HG02981 (cell line): ENCODE data around the gene TSEN34.

ENCODE experiments used
- ATAC-seq: cut with Tn5 transposase; IDR thresholded peaks from one replicate; pipeline ENCODE4 v1.9.1; 2021; ENCODE audit warnings: mild to moderate bottlenecking, moderate library complexity; ENCODE audit not compliant: unreplicated experiment

Gene TSEN34

DNA sequence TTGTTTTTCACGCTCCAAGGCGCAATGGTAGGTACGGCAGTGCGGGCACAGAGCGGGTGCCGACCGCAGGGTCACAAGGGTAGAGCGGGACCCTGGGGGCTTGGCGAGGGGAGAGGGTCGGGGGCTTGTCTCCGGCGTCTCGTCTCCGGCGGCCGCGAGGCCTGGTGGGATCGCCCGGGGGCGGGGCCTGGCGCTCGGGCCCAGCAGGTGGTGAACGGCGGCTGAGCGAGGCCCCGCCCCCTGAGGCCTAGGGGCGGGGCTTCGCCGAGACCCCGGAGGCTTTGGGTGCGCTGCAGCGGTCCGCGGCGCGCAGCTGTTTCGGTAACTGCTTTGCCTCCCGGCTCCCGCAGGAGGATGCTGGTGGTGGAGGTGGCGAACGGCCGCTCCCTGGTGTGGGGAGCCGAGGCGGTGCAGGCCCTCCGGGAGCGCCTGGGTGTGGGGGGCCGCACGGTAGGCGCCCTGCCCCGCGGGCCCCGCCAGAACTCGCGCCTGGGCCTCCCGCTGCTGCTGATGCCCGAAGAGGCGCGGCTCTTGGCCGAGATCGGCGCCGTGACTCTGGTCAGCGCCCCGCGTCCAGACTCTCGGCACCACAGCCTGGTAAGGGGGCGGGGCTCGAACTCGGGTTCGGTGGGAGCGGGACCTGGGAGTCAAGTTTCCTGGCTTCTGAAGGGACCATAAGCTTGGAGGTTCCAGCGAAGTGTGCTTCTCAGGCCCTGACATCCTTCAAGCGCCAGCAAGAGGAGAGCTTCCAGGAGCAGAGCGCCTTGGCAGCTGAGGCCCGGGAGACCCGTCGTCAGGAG lies at the start of gene TSEN34:
TSS of gene TSEN34 (plus strand) at position 298 of the 800 bp plus-strand sequence. CDS start at position 355, 57 bp downstream.
- peak; percentile 20 for ATAC-seq

DNA sequence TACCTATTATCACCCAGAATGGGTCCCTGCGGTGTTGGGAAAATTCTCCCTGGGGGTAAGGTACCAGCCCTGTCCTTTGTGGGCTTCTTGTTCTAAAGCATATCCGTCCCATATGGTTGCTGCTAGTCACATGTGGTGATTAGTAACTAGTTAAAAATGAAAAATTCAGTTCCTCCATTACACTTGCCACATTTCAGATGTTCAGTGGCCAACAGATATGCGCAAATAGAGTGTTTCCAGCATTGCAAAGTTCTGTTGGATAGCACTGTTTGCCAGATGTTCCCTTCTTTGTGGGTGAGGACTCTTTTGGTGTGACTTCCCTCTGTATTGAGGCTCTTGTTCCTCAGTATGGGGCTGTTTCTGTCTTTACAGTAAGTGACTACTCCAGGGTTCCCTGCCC lies 49.8 kb upstream of the TSEN34 start:
- ATAC-seq = no peak

DNA sequence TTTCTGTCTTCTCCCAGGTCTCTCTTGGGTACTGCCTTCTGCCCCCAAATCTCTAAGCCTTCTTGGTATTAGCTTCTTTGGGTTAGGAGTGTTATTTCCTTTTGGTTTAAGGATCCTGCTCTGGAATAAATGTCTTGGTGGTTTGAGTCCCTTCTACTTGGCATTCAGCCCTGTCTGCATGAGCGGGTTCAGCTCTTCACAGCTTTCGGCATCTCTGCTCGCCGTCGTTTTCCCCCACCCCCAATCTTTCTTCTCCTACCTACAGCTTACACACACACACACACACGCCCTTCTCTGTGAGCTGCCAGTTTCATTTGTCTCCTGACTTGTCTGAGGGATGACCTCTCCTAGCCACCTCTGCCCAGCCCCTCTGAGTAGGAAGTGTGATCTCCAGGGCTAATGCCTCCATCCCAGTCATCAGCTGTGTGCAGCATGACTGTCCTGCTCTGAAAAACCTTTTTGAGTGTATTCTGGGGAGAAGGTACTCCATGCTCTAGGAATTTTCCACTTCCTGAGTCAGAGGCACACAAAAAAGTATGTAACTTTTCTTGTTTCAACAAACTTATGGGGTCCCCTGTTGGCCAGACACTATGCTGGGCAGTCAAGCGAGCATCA lies 48.8 kb upstream of the TSEN34 start:
- no peak for ATAC-seq

DNA sequence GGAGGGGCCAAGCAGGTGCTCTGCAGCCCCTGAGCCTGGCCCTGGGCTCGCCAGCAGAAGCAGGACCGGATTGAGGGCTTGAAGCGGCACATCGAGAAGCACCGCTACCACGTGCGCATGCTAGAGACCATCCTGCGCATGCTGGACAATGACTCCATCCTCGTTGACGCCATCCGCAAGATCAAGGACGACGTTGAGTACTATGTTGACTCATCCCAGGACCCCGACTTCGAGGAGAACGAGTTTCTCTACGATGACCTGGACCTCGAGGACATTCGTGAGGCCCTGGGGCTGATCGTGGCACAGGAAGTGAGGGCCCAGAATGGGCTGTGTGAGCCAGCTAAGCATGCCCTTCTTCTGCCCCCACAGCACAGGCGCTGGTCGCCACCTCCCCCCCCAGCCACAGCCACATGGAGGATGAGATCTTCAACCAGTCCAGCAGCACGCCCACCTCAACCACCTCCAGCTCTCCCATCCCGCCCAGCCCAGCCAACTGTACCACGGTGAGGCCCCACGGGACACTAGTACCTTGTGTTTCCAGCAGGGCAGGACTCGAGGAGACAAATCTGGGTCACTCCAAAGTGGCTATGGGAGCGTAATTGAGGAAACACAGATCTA lies 45.5 kb upstream of the TSEN34 start:
- ATAC-seq = no peak

DNA sequence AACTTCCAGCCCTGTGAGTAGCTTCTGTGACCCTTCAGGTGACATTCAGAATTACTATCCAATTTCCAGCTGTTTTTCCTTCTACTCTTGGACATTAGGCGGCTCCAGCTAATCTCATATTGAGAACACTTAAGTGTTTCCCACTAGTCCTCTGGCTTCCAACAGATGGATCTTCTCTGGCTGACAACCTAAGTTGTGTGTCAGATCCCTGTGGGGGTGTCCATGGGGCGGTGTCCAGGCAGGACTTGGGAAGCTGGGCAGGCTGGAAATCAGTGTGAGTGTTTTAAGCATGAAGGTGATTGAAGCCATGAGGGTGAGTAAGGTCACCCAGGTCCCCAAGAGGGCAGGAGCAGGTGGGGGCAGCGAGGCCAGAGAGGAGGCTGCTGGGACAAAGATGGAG lies 43.4 kb upstream of the TSEN34 start:
- no peak for ATAC-seq

DNA sequence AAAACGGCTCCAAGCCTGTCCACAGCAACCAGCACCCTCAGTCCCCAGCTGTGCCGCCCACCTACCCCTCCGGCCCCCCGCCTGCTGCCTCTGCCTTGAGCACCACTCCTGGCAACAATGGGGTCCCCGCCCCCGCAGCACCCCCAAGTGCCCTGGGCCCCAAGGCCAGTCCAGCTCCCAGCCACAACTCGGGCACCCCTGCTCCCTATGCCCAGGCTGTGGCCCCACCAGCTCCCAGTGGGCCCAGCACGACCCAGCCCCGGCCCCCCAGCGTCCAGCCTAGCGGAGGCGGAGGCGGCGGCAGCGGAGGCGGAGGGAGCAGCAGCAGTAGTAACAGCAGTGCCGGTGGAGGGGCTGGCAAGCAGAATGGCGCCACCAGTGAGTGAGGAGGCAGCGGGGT lies 43.0 kb upstream of the TSEN34 start:
- ATAC-seq = no peak

DNA sequence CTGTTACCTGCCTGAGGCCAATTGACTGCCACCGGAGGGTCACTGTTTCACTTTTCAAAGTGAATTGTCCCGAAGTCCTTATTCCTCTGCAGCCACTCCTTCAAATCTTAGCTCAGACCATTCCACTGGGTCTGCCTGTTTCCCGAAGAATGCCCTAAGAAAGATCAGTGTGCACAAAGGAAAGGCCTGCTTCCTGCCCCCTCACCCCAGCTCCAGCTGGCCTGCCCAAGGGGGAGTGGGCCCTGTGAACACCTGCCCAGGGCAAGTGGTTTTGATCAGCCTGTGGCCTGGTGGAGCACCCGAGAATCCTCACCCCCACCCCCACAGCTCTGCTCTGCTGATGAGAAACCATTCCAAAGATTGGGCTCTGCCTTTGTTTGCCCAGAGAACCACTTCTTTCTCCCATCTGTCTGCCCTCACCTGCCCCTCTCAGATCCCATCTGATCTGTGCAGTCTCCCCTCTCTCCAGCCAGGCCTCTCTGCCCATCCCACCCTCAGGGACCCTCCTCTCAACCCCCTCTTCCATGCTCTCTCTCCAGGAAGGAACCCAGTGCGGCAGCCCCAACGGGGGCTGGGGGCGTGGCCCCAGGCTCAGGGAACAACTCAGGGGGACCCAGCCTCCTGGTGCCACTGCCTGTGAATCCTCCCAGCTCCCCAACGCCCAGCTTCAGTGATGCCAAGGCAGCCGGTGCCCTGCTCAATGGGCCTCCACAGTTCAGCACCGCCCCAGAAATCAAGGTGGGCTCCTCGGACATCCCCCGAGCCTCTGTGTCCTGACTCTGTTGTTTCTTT lies 41.9 kb upstream of the TSEN34 start:
- ATAC-seq = no peak

DNA sequence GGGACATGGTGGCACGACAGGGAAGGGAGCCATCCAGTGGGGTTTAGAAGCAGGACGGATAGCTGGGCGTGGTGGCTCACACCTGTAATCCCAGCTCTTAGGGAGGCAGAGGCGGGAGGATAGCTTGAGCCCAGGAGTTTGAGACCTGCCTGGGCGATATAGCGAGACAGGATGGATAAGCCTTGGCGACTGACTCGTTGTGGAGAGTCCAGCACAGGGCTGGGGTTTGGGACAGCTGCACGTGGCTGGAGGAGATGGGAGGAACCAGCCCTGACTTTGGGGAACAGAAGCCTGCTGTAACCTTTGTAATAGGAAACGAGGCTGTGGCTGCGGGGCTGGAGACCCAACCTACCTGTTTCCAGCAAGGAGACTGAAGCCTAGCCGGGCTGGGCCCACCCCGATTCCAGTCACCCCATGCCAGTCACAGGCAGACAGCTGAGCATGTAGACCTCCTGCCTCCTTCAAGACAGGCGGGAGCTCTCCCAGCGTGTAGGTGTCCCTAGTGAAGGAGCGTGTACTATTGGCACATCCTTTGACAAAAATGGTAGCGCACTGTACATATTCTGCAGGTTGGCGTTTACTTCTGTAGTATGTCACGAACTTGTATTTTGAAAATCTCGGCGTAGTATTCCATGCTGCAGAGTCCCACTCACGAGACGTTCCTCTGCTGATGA lies 39.6 kb upstream of the TSEN34 start:
- no peak for ATAC-seq

DNA sequence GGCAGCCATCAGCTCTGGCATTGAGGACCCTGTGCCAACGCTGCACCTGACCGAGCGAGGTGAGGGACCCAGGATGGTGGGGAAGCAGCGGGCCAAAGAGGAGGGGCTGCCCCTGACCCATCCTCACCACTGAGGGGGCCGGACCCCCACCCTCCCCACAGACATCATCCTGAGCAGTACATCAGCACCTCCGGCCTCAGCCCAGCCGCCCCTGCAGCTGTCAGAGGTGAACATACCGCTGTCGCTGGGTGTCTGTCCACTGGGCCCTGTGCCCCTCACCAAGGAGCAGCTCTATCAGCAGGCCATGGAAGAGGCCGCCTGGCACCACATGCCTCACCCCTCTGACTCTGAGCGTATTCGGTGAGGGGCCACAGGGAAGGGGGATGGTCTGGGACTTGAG lies 38.8 kb upstream of the TSEN34 start:
- no peak for ATAC-seq

DNA sequence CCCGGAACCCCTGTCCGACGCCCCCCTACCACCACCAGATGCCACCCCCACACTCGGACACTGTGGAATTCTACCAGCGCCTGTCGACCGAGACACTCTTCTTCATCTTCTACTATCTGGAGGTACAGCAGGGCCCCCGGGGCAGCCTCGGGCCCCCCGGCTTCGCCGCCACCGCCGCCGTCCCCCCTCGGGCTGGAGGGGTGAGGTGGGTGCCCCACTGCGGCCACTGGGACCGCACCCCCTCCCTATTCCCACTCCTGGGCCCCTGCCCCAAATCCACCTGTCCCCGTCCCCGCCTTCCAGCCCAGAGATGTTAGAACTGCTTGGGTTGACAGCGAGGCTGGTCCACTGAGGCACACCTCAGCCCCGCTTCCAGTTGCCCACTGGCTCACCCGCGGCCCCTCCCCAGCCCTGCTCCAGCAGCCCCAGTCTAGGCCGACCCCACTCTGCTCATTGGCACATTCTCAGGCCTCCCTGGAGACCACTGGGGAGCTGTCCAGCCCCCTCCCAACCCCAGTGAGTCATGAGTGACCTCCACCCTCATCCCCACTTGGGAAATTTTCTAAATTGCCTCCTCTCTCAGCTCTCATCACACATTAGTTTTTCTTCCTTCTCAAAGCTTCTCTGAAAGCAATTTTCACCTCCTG lies 38.1 kb upstream of the TSEN34 start:
- ATAC-seq = no peak

DNA sequence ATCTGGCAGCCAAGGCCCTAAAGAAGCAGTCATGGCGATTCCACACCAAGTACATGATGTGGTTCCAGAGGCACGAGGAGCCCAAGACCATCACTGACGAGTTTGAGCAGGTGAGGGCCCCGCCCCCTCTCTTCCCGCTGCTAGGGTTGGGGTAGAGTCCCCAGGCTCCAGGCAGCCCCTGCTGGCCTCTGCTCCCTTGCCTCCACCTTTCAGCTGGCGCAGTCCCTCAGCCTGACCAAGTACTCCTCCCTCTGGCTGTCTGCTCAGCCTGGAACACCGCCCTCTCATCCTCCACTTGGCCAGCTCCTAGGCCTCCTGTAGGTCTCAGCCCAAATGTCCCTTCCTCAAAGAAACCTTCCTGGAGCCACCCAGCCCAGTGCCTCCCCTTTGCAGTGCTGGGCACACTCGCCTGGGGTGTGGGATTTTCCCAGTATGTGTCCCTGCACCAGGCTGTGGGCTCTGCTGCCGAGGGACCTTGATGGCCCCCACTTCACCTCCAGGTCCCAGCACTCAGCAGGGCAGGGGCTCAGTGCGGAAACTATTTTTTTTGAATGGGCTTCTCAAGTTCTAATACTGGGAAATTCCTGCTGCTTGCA lies 37.3 kb upstream of the TSEN34 start:
- no peak for ATAC-seq

DNA sequence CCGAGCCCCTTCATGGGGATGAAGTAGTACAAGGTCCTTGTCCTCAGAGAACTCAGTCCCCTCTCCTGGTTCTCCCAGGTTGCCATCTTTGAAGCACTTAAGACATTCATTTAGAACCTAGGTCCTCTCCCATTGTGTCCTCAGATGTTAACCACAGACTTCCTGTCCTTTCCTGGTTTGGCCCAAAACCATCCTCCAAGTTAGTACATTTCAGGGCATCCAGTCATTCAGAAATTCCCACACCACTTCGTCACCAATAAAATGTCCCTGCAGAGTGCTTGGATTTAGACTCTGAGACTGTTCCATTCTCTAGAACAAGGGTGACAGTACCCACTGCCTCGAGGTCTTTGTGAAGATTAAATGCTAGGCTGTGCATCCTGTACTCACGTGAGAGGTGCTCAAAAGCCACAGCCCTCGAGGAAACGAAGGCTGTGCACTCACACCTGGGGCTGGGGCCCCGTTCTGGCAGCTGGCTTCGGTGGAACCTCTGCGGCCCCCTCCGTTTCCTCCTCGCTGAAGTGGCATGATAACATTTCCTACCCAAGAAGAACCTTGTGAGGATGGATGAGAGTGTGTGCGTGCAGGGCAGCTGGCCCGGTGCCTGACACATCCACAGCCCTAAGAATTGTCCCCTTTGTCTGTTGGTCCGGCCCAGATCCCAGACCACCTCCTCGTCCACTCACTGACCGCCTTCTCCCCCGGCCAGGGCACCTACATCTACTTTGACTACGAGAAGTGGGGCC lies 36.3 kb upstream of the TSEN34 start:
- ATAC-seq = no peak

DNA sequence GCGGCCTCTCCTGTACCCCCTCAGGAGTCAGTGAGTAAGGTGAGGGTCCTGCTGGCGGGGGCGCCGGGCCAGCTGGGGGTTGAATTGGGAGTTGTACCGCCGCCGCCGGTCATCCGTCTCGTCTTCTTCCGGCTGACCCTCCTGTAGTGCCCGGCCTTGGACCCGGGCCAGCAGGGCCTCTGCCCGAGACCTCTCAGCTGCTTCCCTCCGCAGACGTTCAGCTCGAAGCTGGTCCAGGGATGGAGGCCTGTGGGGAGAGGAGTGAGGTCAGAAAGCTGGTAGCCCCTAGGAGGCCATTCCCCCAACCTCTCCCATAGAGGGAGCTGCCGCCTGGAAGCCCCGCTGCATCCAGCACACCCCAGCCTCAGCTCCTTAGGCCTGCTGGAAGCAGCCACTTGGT lies 35.4 kb upstream of the TSEN34 start:
- ATAC-seq = no peak

DNA sequence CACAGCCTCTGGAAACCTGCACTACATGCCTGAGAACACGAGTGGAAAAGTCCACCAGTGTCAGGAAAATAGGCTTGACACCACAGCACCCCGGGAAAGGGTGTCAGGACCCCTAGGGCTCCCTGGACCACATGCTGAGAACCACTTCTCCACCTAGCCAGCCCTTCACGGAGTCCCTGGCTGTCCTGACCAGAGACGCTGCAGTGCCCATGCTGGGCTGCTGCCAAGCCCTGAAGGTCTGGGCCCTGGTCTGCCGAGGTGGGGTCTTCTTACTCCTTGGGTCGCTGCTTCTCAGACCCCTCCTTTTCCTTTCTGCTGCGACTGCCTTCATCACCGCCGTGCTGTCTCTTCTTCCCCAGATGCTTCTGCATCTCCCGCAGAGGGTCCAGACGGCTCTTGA lies 34.6 kb upstream of the TSEN34 start:
- no peak for ATAC-seq

DNA sequence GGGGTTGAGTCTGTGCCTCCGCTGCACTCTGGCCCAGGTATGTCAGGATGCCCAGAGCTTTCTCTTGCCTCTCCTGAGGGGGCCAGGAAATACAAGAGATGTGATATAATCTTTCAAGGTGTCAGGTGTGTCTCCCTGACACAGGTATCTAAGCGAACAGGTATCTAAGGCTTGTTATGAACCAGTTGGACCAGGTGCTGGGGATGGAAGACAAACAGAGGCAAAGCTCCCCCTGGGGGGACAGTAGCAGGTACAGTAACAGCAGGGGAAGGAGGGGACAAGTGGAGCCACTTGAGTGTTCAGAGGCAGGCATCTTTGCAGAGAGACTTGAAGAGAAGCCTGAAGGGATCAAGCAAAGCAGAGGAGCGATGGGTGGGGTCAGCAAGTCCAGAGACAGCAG lies 34.2 kb upstream of the TSEN34 start:
- ATAC-seq = no peak

DNA sequence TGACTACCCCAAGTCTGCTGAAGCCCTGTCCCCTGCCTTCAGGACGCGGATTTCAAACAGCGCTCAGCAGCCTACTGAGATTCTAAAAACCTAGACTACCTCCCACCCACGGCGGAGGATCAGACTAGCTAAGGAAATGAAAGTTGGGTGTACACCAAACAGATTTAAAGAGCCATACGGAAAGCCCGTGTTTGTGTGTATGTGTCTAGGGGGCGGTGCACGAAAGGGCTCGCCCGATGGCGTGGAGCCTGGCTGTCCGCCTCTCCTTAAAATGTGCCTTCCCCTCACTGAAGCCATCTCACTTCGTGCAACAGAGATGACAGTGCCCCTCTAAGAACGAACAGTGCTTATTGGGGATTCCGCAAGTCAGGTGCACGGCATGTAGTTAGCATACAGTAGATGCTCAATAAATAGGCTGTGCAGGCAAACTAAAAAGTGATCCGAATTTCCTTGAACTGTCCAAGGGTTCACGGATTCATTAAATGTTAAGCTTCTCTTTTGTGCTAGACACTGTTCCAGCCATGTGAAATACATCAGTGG lies 32.2 kb upstream of the TSEN34 start:
- no peak for ATAC-seq

DNA sequence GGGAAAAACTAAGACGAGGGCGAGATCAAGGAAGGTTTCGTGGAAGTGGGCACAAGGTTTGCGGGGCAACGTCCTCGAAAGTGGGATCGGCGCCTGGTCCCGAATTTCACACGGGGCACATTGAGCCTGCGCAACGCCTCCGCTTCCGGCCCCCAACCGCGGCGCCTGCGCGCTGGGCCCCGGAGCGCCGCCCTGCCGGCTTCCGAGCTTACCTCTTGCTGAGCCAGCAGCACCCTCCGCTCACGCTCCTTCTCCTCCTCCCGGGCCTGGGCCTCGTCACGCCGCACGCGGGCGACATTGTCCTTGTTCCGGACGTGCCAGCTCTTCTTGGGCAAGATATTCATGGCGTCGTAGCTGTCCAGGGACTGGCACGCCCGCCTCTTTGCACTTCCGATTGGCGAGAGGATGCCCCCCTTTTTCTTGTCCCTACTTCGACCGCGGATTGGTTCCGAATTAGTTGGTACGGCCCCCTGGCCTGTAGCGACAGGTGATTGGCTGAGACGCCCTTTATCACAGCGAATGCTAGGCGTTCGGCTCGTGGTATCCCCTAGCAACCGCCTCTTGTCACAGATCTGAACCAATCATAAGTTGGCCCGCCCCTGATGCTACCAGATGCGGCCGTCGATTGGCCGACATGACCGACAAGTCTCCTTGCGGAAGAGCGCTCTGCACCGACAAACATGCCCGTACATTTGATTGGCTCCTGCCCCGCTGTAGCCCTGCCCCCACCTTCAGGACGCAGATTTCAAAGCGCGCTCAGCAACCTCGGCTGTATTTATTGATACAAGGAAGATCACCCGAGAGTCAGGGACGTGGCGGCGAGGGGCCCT lies 31.5 kb upstream of the TSEN34 start, which contains the start of gene LENG1:
TSS of gene LENG1 (minus strand) at position 370 of the 830 bp plus-strand sequence. CDS start at position 344, 26 bp downstream.
- ATAC-seq = peak; percentile 90
